ENCODE measurements around the gene DAND5. TPM values are rescaled to one million over a fixed set of nuclear protein-coding genes. Genes with fewer than 3 reads are reported as not detected.

The DAND5 gene
- total and polyA plus RNA-seq, 9 of the 15 experiments (the other 6 are each of a cell fraction or from before 2014, with no cell fraction given), result 0.22 to 0.83 (median 0.60) TPM

DNA sequence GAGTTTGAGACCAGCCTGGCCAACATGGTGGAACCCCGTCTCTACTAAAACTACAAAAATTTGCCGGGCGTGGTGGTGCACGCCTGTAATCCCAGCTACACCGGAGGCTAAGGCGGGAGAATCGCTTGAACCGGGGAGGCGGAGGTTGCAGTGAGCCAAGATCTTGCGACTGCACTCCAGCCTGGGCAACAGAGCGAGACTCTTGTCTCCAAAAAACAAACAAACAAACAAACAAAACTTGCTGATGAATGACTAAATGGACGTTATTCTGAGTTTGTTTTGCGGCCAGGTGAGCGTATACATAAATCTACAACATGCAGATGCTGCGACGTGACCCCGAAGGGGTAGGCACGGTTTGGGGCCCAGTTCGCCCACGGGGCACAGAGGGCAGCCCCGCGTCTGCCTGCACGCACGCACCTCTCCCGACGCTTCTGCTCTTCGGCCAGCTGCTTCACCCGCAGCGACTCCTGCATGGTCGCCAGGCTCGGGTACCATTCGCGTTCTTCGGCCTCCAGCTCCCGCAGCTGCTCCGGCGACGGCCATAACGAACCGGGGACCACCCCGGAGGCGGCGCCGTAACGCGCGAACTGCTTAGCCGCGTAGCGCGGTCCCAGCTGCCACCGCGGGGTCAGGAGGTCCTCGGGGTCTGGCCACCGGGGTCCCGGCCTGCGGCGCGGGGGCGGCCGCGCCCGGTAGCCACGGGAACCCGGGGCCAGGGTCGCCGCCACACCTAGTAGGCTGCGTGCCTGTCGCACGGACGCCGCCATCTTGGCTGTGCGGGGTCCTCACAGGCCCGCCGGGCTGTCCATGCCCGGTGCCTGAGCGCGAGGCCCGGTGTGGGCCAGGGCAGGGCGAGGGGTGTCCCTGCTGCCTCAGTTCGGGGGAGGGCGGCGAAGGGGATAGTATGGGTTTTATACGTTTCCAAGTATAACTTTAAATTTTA is 12.7 kb upstream of the DAND5 start, which contains the start of gene GADD45GIP1 (continued):
- TF ChIP-seq, protein P1, sequence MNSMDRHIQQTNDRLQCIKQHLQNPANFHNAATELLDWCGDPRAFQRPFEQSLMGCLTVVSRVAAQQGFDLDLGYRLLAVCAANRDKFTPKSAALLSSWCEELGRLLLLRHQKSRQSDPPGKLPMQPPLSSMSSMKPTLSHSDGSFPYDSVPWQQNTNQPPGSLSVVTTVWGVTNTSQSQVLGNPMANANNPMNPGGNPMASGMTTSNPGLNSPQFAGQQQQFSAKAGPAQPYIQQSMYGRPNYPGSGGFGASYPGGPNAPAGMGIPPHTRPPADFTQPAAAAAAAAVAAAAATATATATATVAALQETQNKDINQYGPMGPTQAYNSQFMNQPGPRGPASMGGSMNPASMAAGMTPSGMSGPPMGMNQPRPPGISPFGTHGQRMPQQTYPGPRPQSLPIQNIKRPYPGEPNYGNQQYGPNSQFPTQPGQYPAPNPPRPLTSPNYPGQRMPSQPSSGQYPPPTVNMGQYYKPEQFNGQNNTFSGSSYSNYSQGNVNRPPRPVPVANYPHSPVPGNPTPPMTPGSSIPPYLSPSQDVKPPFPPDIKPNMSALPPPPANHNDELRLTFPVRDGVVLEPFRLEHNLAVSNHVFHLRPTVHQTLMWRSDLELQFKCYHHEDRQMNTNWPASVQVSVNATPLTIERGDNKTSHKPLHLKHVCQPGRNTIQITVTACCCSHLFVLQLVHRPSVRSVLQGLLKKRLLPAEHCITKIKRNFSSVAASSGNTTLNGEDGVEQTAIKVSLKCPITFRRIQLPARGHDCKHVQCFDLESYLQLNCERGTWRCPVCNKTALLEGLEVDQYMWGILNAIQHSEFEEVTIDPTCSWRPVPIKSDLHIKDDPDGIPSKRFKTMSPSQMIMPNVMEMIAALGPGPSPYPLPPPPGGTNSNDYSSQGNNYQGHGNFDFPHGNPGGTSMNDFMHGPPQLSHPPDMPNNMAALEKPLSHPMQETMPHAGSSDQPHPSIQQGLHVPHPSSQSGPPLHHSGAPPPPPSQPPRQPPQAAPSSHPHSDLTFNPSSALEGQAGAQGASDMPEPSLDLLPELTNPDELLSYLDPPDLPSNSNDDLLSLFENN (IDR thresholded peaks at IDR 0.05; ENCODE audit: low read depth in 2 of 2, low read length in 2 of 2), result no peak
- no peak for TF ChIP-seq SREBF1 (IDR thresholded peaks at IDR 0.05; ENCODE audit: borderline replicate concordance, low read depth, low read length)
- TF ChIP-seq ZNF764 (CRISPR knock-in tag; IDR thresholded peaks at IDR 0.05; ENCODE audit: low read depth), result no peak
- TF ChIP-seq ATF7 (IDR thresholded peaks at IDR 0.05), result peak; percentile 76
- TF ChIP-seq C11orf30 (IDR thresholded peaks at IDR 0.05; ENCODE audit: low read depth), result peak; percentile 68
- no peak for TF ChIP-seq ZNF384 (IDR thresholded peaks at IDR 0.05; ENCODE audit: low read depth, low read length)
- no peak for TF ChIP-seq ZNF707 (CRISPR knock-in tag; conservative IDR thresholded peaks at IDR 0.05)
- no peak for TF ChIP-seq RBM17 (IDR thresholded peaks at IDR 0.05; ENCODE audit: borderline replicate concordance, low read depth, low read length)
- TF ChIP-seq SMC3 (conservative IDR thresholded peaks at IDR 0.05; ENCODE audit: insufficient read depth, low read depth, low read length), result no peak
- no peak for TF ChIP-seq BMI1 (IDR thresholded peaks at IDR 0.05; ENCODE audit: low read length)
- TF ChIP-seq DMBX1 (CRISPR knock-in tag; IDR thresholded peaks at IDR 0.05; ENCODE audit: borderline replicate concordance), result no peak
- TF ChIP-seq SRSF1 (IDR thresholded peaks at IDR 0.05; ENCODE audit: low read depth, low read length), result no peak
- TF ChIP-seq ZC3H11A (IDR thresholded peaks at IDR 0.05; ENCODE audit: low read depth, low read length), result no peak
- TF ChIP-seq, protein P2, sequence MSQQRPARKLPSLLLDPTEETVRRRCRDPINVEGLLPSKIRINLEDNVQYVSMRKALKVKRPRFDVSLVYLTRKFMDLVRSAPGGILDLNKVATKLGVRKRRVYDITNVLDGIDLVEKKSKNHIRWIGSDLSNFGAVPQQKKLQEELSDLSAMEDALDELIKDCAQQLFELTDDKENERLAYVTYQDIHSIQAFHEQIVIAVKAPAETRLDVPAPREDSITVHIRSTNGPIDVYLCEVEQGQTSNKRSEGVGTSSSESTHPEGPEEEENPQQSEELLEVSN (IDR thresholded peaks at IDR 0.05; ENCODE audit: borderline replicate concordance in 1 of 2, extremely low read depth in 1 of 2, insufficient read depth in 1 of 2, insufficient read length in 1 of 2, low read depth in 1 of 2, low read length in 1 of 2, poor library complexity in 1 of 2, severe bottlenecking in 1 of 2), result peak in 1 of 2 experiments; percentile 69
- no peak for TF ChIP-seq RBM14 (IDR thresholded peaks at IDR 0.05; ENCODE audit: borderline replicate concordance, insufficient read depth, low read depth, low read length)
- no peak for TF ChIP-seq ZBTB17 (CRISPR knock-in tag; IDR thresholded peaks at IDR 0.05)
- 0 out of 2 replicates have a peak, but pooled peaks have one; percentile 22 for TF ChIP-seq CAMTA2 (CRISPR knock-in tag; conservative IDR thresholded peaks at IDR 0.05)
- TF ChIP-seq ESRRB (CRISPR knock-in tag; IDR thresholded peaks at IDR 0.05; ENCODE audit: borderline replicate concordance), result no peak
- TF ChIP-seq ZNF785 (CRISPR knock-in tag; IDR thresholded peaks at IDR 0.05), result no peak
- no peak for TF ChIP-seq ZNF561 (CRISPR knock-in tag; conservative IDR thresholded peaks at IDR 0.05)
- TF ChIP-seq PYGO2 (tag; IDR thresholded peaks at IDR 0.05), result no peak
- TF ChIP-seq RBFOX2 (IDR thresholded peaks at IDR 0.05; ENCODE audit: low read depth, low read length), result peak; percentile 96
- TF ChIP-seq ETV5 (CRISPR knock-in tag; IDR thresholded peaks at IDR 0.05; ENCODE audit: low read depth), result no peak; the same call in 1 of the 2 replicates
- no peak for TF ChIP-seq ZNF197 (CRISPR knock-in tag; IDR thresholded peaks at IDR 0.05; ENCODE audit: low read depth)

Data from K562 (cell line).